Nephron (organoid): Measurements from ENCODE around the gene ARHGAP40.

Experiments
- H3K27ac Mint-ChIP-seq, 3 experiments: 2 replicates each; pipeline ENCODE4 v1.8.0; 2020; ENCODE audit warnings: mixed read lengths in 3 of 3, mild to moderate bottlenecking in 2 of 3, moderate library complexity in 1 of 3
- H3K27me3 Mint-ChIP-seq: 2 replicates; pipeline ENCODE4 v1.8.0; 2021; ENCODE audit warnings: low read depth, mild to moderate bottlenecking, moderate library complexity, mixed read lengths
- H3K36me3 Mint-ChIP-seq: 2 replicates; pipeline ENCODE4 v1.8.0; 2020; ENCODE audit warnings: low read depth, mixed read lengths
- H3K4me1 Mint-ChIP-seq: 2 replicates; pipeline ENCODE4 v1.8.0; 2020; ENCODE audit warnings: mixed read lengths
- H3K4me3 Mint-ChIP-seq, 3 experiments: 2 replicates each; pipeline ENCODE4 v1.8.0; 2020; ENCODE audit warnings: mild to moderate bottlenecking in 3 of 3, mixed read lengths in 3 of 3, moderate library complexity in 2 of 3
- H3K9me3 Mint-ChIP-seq: 2 replicates; pipeline ENCODE4 v1.8.0; 2020; ENCODE audit warnings: mixed read lengths
- TF ChIP-seq, protein P1 (sequence below), 3 experiments: fragments of 200-600 bp; sonication (generic); IDR thresholded peaks; one replicate each; pipeline ENCODE4 v1.5.0; 2021; ENCODE audit warnings: antibody characterized with exemption in 3 of 3; ENCODE audit not compliant: unreplicated experiment in 3 of 3

The ARHGAP40 gene

GRCh38 chr20:38664284-38664683 is 62.7 kb downstream of the ARHGAP40 start:
- no peaks in the 10 kb centered on the region for H3K4me1 Mint-ChIP-seq
- H3K36me3 Mint-ChIP-seq = no peaks in the 10 kb centered on the region
- no peaks in the 10 kb centered on the region for H3K9me3 Mint-ChIP-seq
- no peak overlapping the region for H3K4me3 Mint-ChIP-seq
- no peak overlapping the region for H3K27ac Mint-ChIP-seq
- TF ChIP-seq, protein P1, sequence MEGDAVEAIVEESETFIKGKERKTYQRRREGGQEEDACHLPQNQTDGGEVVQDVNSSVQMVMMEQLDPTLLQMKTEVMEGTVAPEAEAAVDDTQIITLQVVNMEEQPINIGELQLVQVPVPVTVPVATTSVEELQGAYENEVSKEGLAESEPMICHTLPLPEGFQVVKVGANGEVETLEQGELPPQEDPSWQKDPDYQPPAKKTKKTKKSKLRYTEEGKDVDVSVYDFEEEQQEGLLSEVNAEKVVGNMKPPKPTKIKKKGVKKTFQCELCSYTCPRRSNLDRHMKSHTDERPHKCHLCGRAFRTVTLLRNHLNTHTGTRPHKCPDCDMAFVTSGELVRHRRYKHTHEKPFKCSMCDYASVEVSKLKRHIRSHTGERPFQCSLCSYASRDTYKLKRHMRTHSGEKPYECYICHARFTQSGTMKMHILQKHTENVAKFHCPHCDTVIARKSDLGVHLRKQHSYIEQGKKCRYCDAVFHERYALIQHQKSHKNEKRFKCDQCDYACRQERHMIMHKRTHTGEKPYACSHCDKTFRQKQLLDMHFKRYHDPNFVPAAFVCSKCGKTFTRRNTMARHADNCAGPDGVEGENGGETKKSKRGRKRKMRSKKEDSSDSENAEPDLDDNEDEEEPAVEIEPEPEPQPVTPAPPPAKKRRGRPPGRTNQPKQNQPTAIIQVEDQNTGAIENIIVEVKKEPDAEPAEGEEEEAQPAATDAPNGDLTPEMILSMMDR (IDR thresholded peaks at IDR 0.05; ENCODE audit: unreplicated experiment in 3 of 3) = no peak
- H3K27me3 Mint-ChIP-seq = peaks cover 62% of the 10 kb centered on the region

DNA sequence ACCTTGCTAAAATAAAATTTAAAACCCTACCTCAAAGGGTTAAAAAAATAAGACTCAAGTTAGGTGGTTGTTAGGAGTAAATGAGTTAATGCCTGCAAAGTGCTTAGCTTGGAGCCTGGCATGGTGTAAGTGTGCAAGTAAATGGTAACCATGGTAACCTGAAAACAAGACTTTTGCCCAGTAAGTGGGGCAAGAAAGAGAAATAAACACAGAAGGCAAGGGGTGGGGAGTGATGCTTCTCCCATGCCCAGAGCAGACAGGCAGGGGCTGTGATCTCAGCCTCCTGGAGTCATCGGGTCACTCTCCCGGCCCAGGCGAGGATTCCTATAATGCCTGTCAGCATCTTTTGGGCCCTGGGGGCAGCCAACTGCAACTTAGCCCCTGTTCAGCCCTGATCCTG is 63.5 kb downstream of the ARHGAP40 start:
- Mint-ChIP-seq H3K27me3 (peaks cover 62% of the 10 kb centered on the region), H3K27ac (no peak overlapping the region), H3K4me1 (no peaks in the 10 kb centered on the region), H3K36me3 (no peaks in the 10 kb centered on the region), H3K9me3 (no peaks in the 10 kb centered on the region), H3K4me3 (no peak overlapping the region)
- TF ChIP-seq, protein P1 (IDR thresholded peaks at IDR 0.05; ENCODE audit: unreplicated experiment in 3 of 3) = no peak

- Mint-ChIP-seq H3K4me3 (no peak overlapping the region), H3K36me3 (no peaks in the 10 kb centered on the region), H3K27ac (no peak overlapping the region), H3K4me1 (no peaks in the 10 kb centered on the region), H3K27me3 (peaks cover 64% of the 10 kb centered on the region), H3K9me3 (no peaks in the 10 kb centered on the region)
- TF ChIP-seq, protein P1 (IDR thresholded peaks at IDR 0.05; ENCODE audit: unreplicated experiment in 3 of 3) = no peak
Observed at GRCh38 chr20:38665506-38666285, 64.1 kb downstream of the ARHGAP40 start.

DNA sequence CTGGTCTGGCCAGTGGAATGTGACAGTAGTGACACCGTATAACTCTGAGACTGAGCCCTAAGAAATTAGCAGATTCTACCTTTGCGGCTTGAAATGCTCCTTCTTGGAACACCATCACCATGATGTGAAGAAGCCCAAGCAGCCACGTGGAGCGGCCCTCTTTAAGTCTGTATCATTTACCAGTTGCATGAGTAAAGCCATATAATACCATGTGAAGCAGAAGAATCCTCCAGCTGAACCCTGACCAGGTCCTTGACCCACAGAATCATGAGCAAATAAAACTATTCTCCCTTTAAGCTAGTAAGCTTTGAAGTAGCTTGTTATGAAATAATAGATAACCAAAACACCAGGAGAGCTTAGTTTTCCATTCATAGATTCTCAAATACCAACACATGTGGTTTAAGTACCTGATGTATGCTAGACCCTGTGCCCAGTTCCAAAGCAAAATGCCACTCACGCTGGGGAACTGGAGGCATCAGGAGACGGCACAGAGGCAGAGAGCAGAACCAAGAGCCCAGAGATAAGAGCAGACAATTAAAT is 65.9 kb downstream of the ARHGAP40 start:
- Mint-ChIP-seq H3K4me1 (no peaks in the 10 kb centered on the region), H3K27me3 (peaks cover 73% of the 10 kb centered on the region), H3K9me3 (no peaks in the 10 kb centered on the region), H3K4me3 (no peak overlapping the region), H3K27ac (no peak overlapping the region), H3K36me3 (no peaks in the 10 kb centered on the region)
- TF ChIP-seq, protein P1 (IDR thresholded peaks at IDR 0.05; ENCODE audit: unreplicated experiment in 3 of 3) = no peak

- Mint-ChIP-seq H3K4me1 (peaks cover 6% of the 10 kb centered on the region), H3K27ac (no peak overlapping the region), H3K36me3 (no peaks in the 10 kb centered on the region), H3K9me3 (no peaks in the 10 kb centered on the region), H3K27me3 (peaks cover 87% of the 10 kb centered on the region), H3K4me3 (no peak overlapping the region)
- TF ChIP-seq, protein P1 (IDR thresholded peaks at IDR 0.05; ENCODE audit: unreplicated experiment in 3 of 3) = no peak
Observed at GRCh38 chr20:38669688-38670087, 68.1 kb downstream of the ARHGAP40 start.

DNA sequence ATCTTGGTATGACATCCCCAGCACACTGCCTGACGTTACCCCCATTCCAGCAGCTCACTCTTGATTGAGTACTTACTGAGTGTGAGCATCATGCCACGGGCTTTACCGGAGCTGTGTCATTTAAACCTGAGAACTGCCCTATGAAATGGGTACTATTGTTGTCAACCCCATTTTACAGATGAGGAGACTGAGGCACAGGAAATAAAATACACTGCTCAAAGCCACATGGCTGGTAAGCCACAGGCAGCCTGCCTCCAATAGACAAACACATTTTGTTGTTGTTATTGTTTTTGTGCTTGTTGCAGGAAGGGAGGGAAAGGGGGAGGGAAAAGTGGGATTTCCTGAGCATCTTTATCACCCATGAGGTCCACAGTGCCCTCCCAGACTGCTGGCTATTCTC is 69.2 kb downstream of the ARHGAP40 start:
- TF ChIP-seq, protein P1 (IDR thresholded peaks at IDR 0.05; ENCODE audit: unreplicated experiment in 3 of 3) = no peak

More for the DNA sequence above, 69.2 kb downstream of the ARHGAP40 start:
- Mint-ChIP-seq H3K9me3 (no peaks in the 10 kb centered on the region), H3K4me3 (peak overlapping the region in 1 of 3 experiments; percentile 32), H3K36me3 (no peaks in the 10 kb centered on the region), H3K27ac (no peak overlapping the region), H3K4me1 (peaks cover 6% of the 10 kb centered on the region), H3K27me3 (peaks cover 90% of the 10 kb centered on the region)
